SHP77 (cell line): ENCODE data around the gene ORAI2.
"Not testable (repeated sequence)": the region's sequence is repeated elsewhere in the genome, so short reads cannot be mapped to it uniquely, and the experiment has no call there.

ENCODE experiments used
- DNase-seq, 2 experiments: peaks; one replicate each; lab custom pipeline; 2025; lab: John Stamatoyannopoulos, UW

Gene ORAI2

GRCh38 chr7:102498321-102498720 is 64.9 kb downstream of the ORAI2 start:
- not testable (repeated sequence) for DNase-seq

- not testable (repeated sequence) for DNase-seq
These were observed 69.8 kb downstream of the ORAI2 start for GRCh38 chr7:102503141-102503540.

GRCh38 chr7:102505298-102506185 is 72.2 kb downstream of the ORAI2 start:
- DNase-seq: not testable (repeated sequence)
